OCI-LY7 (cell line): ENCODE data around the gene CSPG4.
"Not testable (repeated sequence)": the region's sequence is repeated elsewhere in the genome, so short reads cannot be mapped to it uniquely, and the experiment has no call there.

ENCODE experiments used
- EZH2phosphoT487 ChIP-seq: fragments of 200-600 bp; sonication (generic); IDR thresholded peaks from 2 replicates; pipeline ENCODE4 v1.6.1; 2018; ENCODE audit warnings: low read depth, borderline replicate concordance, mild to moderate bottlenecking, mixed run types, antibody characterized with exemption, low read length, moderate library complexity, mixed read lengths
- TF ChIP-seq, protein P1 (sequence below): fragments of 200-600 bp; sonication (generic); conservative IDR thresholded peaks from 2 replicates; pipeline ENCODE4 v1.5.1; 2014; ENCODE audit warnings: mild to moderate bottlenecking, antibody characterized with exemption, low read length, moderate library complexity, mixed read lengths

DNA sequence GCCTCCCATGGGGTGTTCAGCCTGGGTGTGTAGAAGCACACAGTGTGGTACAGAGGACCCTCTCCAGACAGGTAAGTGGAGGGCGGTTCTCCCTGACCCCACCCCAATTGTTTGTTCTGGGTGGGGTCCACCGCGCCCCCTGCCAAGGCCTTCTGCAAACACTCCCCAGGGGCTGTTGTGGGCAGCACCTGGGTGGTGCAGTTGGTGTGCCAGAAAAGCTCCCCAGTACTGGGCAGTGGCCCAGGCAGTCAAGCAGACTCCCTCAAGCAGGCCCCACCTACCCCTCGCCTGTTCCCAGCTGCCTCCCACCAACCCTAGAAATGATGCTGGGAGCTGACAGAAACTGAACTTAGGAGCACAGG, 49.7 kb upstream of the CSPG4 start:
- TF ChIP-seq, protein P1, sequence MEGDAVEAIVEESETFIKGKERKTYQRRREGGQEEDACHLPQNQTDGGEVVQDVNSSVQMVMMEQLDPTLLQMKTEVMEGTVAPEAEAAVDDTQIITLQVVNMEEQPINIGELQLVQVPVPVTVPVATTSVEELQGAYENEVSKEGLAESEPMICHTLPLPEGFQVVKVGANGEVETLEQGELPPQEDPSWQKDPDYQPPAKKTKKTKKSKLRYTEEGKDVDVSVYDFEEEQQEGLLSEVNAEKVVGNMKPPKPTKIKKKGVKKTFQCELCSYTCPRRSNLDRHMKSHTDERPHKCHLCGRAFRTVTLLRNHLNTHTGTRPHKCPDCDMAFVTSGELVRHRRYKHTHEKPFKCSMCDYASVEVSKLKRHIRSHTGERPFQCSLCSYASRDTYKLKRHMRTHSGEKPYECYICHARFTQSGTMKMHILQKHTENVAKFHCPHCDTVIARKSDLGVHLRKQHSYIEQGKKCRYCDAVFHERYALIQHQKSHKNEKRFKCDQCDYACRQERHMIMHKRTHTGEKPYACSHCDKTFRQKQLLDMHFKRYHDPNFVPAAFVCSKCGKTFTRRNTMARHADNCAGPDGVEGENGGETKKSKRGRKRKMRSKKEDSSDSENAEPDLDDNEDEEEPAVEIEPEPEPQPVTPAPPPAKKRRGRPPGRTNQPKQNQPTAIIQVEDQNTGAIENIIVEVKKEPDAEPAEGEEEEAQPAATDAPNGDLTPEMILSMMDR = not testable (repeated sequence)
- TF ChIP-seq EZH2phosphoT487 = not testable (repeated sequence)
